Brain microvascular endothelial cell (primary cell): ENCODE results near the gene HOXC11.
A peak's percentile ranks its signal among the peaks of the same experiment; 100 is the strongest.

ENCODE experiments used
- DNase-seq: peaks from one replicate; pipeline ENCODE4 v3.0.0-alpha.2; 2020
- H3K27ac ChIP-seq: fragments of 250-450 bp; sonication (Bioruptor Pico); 2 replicates; pipeline ENCODE4 v1.5.1; 2020; ENCODE audit warnings: mild to moderate bottlenecking, moderate library complexity
- H3K27me3 ChIP-seq: fragments of 250-450 bp; sonication (Bioruptor Pico); replicated peaks from 2 replicates; pipeline ENCODE4 v1.5.1; 2020; ENCODE audit warnings: mild to moderate bottlenecking
- H3K36me3 ChIP-seq: fragments of 250-450 bp; sonication (Bioruptor Pico); replicated peaks from 2 replicates; pipeline ENCODE4 v1.5.1; 2020; ENCODE audit warnings: mild to moderate bottlenecking
- H3K4me3 ChIP-seq: 2 replicates; pipeline ENCODE4 v1.5.1; 2011; ENCODE audit warnings: low read depth, mild to moderate bottlenecking, control low read depth, low read length, moderate library complexity
- in situ Hi-C: cut with HindIII; loops from 2 replicates; pipeline ENCODE4 v1.10.0; 2017; ENCODE audit warnings: low sequenced_read_pairs, low pct_ligation_motif_present
- TF ChIP-seq, protein P1 (sequence below): IDR thresholded peaks from 2 replicates; pipeline ENCODE4 v1.5.1; 2011; ENCODE audit warnings: low read depth, mild to moderate bottlenecking, moderate library complexity, low read length, control low read depth, inconsistent platforms; ENCODE audit errors: missing control alignments

Gene HOXC11

DNA sequence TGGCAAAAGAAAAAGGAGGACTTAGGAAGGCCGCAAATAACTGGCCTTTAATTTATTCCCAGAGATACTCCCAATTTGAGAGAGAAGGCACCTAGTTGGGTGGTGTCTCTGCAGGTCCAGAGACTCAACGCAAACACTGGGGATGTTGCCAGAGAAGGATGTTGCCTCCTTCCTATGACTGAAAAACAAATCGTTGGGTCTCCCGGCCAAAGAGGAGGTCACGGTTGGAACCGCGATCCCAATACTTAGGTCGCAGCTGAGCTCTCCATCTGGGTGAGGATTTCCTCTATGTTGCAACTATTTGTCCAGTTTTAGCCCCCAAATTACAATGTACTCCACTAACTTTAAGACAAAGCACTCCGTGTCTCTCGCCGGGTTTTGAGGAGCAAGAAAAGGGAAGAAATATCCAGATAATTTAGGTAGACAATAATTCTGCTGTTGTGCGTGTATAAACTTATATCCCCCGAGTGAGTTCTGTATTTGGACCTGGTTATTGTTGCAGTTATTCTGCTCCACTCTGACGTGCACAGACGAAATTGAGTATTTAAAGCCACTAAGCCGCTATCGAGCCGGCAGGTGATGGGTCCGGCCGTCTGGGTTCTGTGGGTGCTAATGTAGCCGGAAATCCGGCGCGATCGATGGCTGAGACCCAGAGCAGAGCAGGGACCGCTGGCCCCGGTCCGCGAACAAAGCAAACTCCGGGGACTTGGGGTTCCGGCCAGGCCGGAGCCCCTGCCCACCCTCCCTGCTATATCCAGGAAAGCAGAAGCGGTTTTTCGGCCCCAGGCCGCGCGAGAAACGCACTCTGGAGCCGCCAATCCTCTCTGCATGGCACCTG lies 12.5 kb upstream of the HOXC11 start:
- no peak for DNase-seq
- no peak overlapping the region for H3K27ac ChIP-seq
- TF ChIP-seq, protein P1, sequence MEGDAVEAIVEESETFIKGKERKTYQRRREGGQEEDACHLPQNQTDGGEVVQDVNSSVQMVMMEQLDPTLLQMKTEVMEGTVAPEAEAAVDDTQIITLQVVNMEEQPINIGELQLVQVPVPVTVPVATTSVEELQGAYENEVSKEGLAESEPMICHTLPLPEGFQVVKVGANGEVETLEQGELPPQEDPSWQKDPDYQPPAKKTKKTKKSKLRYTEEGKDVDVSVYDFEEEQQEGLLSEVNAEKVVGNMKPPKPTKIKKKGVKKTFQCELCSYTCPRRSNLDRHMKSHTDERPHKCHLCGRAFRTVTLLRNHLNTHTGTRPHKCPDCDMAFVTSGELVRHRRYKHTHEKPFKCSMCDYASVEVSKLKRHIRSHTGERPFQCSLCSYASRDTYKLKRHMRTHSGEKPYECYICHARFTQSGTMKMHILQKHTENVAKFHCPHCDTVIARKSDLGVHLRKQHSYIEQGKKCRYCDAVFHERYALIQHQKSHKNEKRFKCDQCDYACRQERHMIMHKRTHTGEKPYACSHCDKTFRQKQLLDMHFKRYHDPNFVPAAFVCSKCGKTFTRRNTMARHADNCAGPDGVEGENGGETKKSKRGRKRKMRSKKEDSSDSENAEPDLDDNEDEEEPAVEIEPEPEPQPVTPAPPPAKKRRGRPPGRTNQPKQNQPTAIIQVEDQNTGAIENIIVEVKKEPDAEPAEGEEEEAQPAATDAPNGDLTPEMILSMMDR, result no peak
- in situ Hi-C loops, result no loop called here
- H3K4me3 ChIP-seq, result no peak overlapping the region
- no peaks in the 10 kb centered on the region for H3K36me3 ChIP-seq
- peaks cover 98% of the 10 kb centered on the region for H3K27me3 ChIP-seq

DNA sequence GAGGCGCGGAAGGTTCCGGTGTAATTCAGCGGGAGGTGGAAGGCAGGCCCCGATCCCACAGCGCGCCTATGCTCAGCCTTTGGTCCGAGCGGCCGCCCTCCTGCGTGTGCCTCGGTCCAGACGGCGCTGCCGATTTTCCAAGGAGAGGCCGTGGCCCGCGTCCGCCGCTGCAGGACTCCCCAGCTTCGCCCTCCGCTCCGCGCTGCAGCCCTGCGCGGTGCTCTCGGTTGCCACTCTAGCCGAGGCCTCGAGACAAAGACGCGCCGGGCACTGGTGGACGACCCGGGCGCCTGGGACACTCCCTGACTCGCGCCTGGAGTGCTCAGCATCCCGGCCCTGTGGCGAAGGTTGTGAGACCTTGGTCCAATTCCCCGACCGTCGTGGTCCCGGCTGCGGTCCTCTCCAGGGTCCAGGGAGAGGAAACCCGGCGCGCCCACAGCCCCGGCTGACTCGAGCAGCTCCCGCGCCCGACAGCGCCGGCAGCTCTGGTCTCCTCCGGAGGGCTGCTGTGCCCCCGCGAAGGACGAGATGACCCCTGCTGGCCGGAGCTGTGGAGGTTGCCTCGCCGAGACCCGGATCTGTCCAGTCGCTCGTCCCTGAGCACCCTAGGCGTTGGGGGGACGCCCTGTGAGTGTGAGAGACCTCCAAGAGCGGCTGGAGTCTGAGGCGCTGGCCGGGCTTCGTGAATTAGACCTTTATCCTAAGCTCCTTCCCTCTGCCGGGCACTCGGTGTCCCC lies 11.7 kb upstream of the HOXC11 start:
- DNase-seq, result no peak
- no peak overlapping the region for H3K27ac ChIP-seq
- H3K36me3 ChIP-seq, result no peaks in the 10 kb centered on the region
- no peak overlapping the region for H3K4me3 ChIP-seq
- peaks cover 98% of the 10 kb centered on the region for H3K27me3 ChIP-seq
- TF ChIP-seq, protein P1, result peak; percentile 18
- in situ Hi-C loops, result no loop called here

DNA sequence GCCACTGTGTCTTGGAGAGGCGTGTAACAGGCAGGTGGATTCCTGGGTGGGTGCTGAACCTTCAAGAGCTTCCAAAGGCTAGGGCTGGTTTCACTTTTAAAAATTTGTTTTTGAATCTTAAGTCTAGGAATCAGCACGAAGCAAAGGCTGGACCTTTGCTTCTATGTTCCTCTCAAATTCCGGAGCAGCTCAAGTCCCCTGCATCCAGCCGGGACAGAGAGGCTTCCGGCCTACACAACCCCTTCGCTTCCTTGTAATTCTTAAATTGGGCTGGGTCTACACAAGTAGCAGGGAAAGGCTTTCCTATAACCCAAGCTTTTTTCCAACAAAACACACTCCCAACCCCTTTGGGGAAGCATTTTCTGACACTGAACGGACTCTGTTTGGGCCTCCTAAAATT lies 9.9 kb upstream of the HOXC11 start:
- no peak overlapping the region for H3K27ac ChIP-seq
- TF ChIP-seq, protein P1, result no peak
- no peaks in the 10 kb centered on the region for H3K36me3 ChIP-seq
- H3K27me3 ChIP-seq, result peaks cover 98% of the 10 kb centered on the region
- no peak for DNase-seq
- no peak overlapping the region for H3K4me3 ChIP-seq
- in situ Hi-C loops, result no loop called here

DNA sequence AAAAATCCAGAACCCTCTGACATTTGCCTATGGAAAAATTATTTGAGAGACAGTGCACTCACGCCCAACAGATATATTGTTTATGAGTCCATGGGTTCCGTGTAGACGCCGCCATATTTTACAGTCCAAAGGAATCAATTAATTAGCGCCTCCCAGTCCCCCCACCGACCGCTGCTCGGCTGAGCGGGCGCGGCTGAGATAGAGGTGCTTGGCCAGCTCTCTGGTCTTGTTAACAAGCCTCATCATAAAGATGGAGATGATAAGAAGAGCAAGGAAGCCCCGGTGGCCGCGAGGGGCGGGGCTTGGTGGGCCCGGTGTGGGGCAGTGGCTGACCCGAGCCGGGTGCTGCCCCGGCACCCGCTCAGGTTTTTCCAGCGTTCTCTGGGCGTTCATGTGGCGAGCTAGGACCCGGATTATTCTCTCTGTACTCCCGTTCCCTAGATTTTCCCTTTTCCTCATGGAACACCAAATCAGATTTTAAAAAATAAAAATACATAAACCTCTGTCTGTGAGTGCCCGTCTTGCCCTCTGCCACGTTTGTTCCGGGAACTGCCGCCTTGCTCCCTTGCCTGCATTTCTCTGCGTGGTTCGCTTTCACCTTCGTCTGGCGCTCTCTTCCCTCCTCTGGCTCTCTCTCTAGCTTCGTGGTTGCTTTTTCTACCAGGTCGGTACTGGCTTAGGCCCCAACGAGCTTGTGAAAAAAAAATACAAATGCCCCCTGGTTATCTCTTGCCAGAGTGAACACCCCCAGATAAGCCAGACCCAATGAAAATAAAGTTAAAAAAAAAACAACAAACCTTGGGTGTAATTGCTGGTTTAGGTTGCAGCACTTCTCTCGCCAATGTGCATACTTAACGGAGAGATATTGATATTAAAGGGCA lies 9.3 kb upstream of the HOXC11 start:
- Histone ChIP-seq H3K4me3 (no peak overlapping the region), H3K27ac (no peak overlapping the region), H3K27me3 (peaks cover 97% of the 10 kb centered on the region), H3K36me3 (no peaks in the 10 kb centered on the region)
- DNase-seq, result no peak
- TF ChIP-seq, protein P1, result no peak
- in situ Hi-C loops, result no loop called here

DNA sequence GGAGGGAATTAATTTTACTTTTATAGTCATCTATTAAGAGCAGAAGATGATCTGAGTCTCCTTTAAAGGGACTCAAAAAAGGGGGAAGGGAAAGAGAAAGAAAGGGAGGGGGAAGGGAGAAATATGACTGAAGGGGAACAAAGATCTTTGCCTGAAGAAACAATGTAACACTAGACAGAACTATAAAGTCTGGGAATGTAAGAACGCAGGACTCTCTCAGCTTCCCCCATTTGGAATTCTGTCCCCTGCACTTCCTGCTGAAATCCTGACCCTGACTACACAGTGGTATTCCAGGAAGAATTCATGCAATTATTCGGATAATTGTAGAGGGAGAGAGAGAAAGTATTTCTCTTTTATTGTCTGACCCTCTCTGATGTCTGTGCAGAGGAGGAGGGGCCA lies 8.6 kb upstream of the HOXC11 start:
- Histone ChIP-seq H3K27ac (no peak overlapping the region), H3K36me3 (no peaks in the 10 kb centered on the region), H3K27me3 (peaks cover 99% of the 10 kb centered on the region), H3K4me3 (no peak overlapping the region)
- TF ChIP-seq, protein P1, result no peak
- in situ Hi-C loops, result no loop called here
- DNase-seq, result no peak
